Forelimb muscle (tissue), 1 donor: ENCODE results near the gene TNFSF15. TPM values are rescaled to one million over a fixed set of nuclear protein-coding genes. Genes with fewer than 3 reads are reported as not detected.

ENCODE experiments used
- DNase-seq: peaks from one replicate; pipeline ENCODE4 v3.0.0-alpha.2; 2013; ENCODE audit warnings: low read depth
- polyA plus RNA-seq: library from polyadenylated mRNA; unstranded; fragments of 120-200 nt; gene quantifications from one replicate; pipeline ENCODE4 v1.2.1, GENCODE V29; 2013; ENCODE audit not compliant: insufficient read length

Gene TNFSF15
- 0.13 TPM for polyA plus RNA-seq

- no peak for DNase-seq
Observed at GRCh38 chr9:114805670-114806525, at the start of gene TNFSF15. Gene TNFSF15, minus strand, starts transcription at chr9:114806039. Its CDS starts 27 bp downstream, at chr9:114806012.

GRCh38 chr9:114855488-114855887 is 49.6 kb upstream of the TNFSF15 start:
- DNase-seq = no peak

- no peak for DNase-seq
Observed at GRCh38 chr9:114854736-114855355, 49.0 kb upstream of the TNFSF15 start.

GRCh38 chr9:114853071-114853855 is 47.4 kb upstream of the TNFSF15 start:
- DNase-seq = no peak

- no peak for DNase-seq
Observed at GRCh38 chr9:114852050-114852594, 46.3 kb upstream of the TNFSF15 start.

- no peak for DNase-seq
Observed at GRCh38 chr9:114851306-114851705, 45.5 kb upstream of the TNFSF15 start.

DNA sequence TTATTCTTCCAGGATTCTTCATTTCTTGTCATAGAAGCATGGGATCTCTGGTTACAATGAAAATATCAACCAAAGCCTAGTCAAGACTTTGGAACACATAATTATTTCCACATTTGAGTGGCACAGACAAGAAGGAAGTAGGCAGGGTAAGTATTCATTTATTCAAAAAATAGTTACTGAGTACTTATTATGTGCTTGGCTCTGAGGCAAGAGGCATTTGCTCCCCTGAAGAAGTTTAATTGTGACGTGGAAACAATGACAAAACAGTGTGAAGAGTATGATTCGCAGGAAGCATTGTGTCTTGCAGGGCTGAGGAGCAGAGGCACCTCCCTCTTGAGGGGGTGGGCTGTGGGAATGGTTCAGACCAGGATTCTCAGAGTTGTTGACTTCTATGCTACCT is 45.0 kb upstream of the TNFSF15 start:
- DNase-seq = no peak

DNA sequence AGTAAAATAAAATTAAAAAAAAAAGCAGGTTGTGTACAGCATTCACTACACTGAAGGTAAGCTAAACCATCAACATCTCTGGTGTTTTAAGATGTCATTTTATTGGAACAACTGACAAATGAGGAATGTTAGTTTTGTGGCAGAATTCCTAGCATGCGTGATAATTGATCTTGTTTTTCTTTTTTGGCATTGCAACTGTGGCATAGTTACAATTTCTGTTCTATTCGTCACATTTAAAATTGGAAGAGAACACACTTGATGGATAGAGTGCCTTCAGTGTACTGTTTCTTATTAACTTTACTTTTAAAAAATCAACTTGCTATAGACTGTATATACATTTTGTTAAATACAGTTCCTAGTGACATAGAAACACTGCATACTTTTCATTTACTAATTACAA is 43.6 kb upstream of the TNFSF15 start:
- no peak for DNase-seq

GRCh38 chr9:114847492-114848417 is 41.9 kb upstream of the TNFSF15 start:
- DNase-seq = no peak

GRCh38 chr9:114845373-114845772 is 39.5 kb upstream of the TNFSF15 start:
- no peak for DNase-seq

DNA sequence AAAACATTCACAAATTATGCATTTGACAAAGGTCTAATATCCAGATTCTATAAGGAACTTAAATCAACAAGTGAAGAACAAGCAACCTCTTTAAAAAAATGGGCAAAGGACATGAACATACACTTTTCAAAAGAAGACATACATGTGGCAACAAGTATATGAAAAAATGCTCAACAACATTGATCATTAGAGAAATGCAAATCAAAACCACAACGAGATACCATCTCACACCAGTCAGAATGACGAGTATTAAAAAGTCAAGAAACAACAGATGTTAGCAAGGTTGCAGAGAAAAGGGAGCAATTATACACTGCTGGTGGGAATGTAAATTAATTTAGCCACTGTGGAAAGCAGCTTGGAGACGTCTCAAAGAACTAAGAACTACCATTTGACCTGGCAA is 38.9 kb upstream of the TNFSF15 start:
- no peak for DNase-seq

- no peak for DNase-seq
Observed at GRCh38 chr9:114837923-114838322, 32.1 kb upstream of the TNFSF15 start.

DNA sequence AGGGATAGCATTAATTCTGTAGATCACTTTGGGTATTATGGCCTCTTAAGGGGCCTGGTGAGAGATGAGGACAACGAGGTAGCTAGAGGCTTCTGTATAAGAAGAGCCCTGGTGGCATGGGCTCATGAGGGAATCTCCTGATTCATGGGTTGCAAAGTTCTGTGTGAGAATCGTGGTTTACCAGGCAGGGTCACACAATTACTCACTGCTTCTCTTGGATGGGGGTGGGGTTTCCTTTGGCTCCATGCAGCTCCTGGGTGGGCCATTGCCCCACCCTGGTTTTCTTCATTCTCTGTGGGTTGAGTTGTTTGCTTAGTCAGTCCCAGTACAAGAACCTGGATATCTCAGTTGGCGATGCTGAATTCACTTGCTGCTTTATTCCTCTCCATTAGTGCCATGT is 30.9 kb upstream of the TNFSF15 start:
- DNase-seq = no peak

DNA sequence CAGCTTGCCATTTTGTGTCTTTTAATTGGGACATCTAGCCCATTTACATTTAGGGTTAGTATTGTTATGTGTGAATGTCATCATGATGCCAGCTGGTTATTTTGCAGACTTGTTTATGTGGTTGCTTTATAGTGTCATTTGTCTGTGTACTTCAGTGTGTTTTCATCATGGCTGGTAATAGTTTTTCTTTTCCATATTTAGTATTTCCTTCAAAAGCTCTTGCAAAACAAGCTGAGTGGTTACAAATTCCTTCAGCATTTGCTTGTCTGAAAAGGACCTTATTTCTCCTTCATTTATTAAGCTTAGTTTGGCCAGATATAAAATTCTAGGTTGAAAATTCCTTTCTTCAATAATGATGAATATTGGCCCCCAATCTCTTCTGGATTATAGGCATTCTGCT is 28.5 kb upstream of the TNFSF15 start:
- DNase-seq = no peak

DNA sequence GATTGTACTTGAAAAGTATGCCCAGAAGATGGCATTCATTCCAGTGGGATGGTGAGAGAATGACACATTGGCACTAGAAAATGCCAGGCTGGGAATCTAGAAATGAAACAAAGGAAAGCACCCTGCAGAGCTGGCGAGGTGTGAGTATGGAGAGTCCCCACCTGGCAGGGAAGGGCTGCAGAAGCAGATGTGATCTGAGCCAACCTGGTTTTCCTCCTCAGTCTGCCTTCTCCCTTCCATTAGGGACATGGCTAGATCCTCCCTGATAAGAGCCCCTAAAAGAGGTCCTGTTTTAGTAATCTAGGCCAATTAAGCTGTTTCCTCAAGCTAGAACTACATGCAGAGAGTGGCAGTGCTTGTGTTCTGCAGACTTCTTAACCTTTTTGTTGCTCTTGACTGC is 24.7 kb upstream of the TNFSF15 start:
- DNase-seq = no peak

DNA sequence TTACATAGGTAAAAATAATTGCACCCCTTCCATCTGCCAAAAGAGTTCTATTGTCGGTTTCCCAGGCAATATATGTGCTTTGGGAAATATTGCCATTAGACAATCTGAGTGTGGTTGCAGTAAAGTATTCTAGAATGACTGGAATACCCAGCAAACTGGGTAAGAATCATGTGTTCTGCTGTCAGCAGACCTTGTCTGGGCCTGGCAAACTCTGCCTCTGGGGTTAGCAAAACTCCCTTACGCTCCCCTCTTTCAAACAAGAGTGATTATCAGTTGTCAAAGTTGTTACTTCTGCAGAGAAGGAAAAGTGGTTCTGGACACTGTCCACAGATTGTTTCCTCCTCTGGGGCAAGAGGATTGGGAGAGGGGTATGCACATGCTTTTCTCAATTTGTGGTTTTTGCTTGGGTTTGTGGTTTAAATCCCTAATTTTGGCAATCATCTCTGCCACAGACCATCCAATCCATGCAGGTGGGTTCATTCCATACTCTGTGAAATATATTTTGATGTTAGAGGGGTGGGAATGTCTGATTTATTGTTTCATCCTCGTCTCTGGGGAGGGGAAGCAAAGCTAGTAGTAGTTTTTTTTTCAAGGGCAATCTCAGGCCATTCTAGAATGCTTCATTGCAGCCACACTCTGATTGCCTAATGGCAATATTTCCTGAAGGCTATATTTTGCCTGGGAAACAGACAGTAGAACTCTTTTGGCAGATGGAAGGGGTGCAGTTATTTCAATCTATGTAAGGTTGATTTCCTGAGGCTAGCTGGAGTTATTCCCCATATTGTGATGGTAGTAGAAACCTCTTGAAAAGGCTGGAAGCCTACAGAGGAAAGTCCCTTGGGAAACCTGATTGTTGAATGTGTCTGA is 24.0 kb upstream of the TNFSF15 start:
- DNase-seq = no peak

DNA sequence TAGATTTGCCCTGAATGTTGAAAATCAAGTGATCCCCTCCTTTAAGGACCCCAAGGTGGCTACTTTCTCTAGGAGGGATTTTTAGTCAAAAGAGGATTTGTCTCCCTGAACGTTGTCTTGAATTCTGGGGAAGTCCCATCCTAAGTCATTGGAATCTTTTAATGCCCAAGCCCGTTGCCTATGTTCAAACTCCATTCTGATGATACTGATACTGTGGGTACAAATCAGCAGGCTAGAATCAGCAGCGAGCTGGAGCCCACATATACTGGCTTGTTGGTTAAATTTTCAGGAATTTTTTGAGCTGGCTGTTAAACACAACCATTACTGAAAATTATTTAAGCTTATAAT is 22.4 kb upstream of the TNFSF15 start:
- no peak for DNase-seq

DNA sequence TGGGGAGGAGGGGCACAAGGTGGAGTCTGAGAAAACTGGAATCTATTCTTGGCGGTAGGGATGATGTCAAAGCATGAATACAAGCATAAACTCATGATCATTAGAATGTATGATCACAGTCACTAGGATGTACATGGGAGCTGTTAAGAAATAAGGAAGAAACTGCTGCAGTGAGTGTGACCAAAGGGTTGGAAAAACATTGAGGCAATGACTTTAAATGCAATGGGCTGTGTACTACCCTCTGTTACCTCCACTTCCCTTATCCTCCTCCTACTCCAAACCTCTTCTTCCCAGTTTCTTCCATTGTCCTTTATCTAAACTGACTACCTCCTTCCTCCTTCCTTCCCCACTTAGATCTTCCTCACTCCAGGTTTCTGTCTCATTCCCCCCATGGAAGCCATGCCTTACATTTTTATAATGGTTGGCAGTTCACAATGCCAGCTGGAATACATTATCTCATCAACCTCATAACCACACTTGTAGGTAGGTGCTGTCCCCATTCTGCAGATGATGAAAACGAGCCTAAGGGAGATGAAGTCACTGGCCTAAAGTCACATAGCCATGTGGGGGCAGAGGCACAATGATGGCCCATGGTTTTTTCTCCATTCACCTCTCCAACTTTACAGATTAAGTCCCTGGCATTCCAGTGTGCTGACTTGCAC is 21.9 kb upstream of the TNFSF15 start:
- no peak for DNase-seq

DNA sequence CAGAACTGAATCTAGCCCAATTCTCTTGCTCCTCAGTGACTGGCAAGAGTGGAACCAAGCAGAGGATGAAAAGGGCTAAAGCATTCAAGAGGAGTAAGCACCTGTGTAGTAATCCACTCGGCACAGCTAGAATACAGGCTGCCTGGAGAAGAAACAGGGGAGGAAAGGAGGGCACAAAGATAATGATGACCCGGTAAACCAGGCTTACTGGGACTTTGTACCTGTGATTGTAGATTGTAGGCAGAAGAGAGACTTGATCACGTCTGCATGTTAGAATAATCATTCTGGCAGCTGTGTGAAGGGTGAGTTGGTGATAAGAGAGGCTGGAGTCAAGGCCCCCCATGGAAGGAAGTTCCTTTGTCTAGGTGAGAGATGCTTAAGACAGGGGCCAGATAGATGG is 20.6 kb upstream of the TNFSF15 start:
- DNase-seq = no peak
